ENCODE data around the gene HSPA6. TPM values are rescaled to one million over a fixed set of nuclear protein-coding genes. Genes with fewer than 3 reads are reported as not detected.

The HSPA6 gene
- total RNA-seq, 3 donors from 2014 or later (not counting 1 experiment from before 2014, with no cell fraction given): 5.8 to 6.5 (median 6.0) TPM

Other genes starting within 250 kb of the HSPA6 start
- gene MPZ, start 214.6 kb upstream of the HSPA6 start, total RNA-seq: 1 to 10 TPM; 4.6 to 9.0 (median 8.7) TPM
- gene SDHC, start 210.2 kb upstream of the HSPA6 start, total RNA-seq: 10 to 100 TPM; 74.5 to 97.3 (median 86.0) TPM
- not detected for gene CFAP126, start 156.7 kb upstream of the HSPA6 start, total RNA-seq
- gene FCGR2A, start 19.1 kb upstream of the HSPA6 start, total RNA-seq: 10 to 100 TPM in 2 of 3 donors, 1 to 10 TPM in 1; 7.5 to 34.6 (median 13.9) TPM
- gene FCGR3A, start 25.3 kb downstream of the HSPA6 start, total RNA-seq: 100 to 1,000 TPM; 557 to 892 (median 848) TPM
- 10 to 100 TPM; 12.8 to 29.6 (median 18.2) TPM for gene FCGR3B, start 106.6 kb downstream of the HSPA6 start, total RNA-seq
- gene FCGR2B, start 138.6 kb downstream of the HSPA6 start, total RNA-seq: 10 to 100 TPM; 12.6 to 76.9 (median 17.0) TPM
- gene FCRLA, start 182.7 kb downstream of the HSPA6 start, total RNA-seq: under 1 TPM; 0.41 to 0.90 (median 0.80) TPM
- 1 to 10 TPM; 3.6 to 6.2 (median 5.2) TPM for gene FCRLB, start 197.0 kb downstream of the HSPA6 start, total RNA-seq
- 10 to 100 TPM; 26.9 to 31.7 (median 28.5) TPM for gene DUSP12, start 225.2 kb downstream of the HSPA6 start, total RNA-seq
- 10 to 100 TPM; 16.8 to 25.0 (median 21.8) TPM for gene ATF6, start 241.8 kb downstream of the HSPA6 start, total RNA-seq